Smooth muscle cell (in vitro differentiated cells): ENCODE measurements around the gene CRAT. TPM values are rescaled to one million over a fixed set of nuclear protein-coding genes. Genes with fewer than 3 reads are reported as not detected.
"Not testable (repeated sequence)": the region's sequence is repeated elsewhere in the genome, so short reads cannot be mapped to it uniquely, and the experiment has no call there.

ENCODE experiments used
- DNase-seq: peaks from one replicate; lab custom pipeline; 2025; ENCODE audit not compliant: unreplicated experiment; lab: John Stamatoyannopoulos, UW
- H2AFZ ChIP-seq: fragments of 200-600 bp; sonication (generic); 2 replicates; pipeline ENCODE4 v1.6.0; 2016; ENCODE audit warnings: antibody characterized with exemption, low read depth, mild to moderate bottlenecking
- H3F3A ChIP-seq: fragments of 200-600 bp; sonication (generic); 2 replicates; pipeline ENCODE4 v1.6.0; 2017; ENCODE audit warnings: antibody characterized with exemption, low read depth
- H3K27ac ChIP-seq: fragments of 200-600 bp; sonication (generic); 2 replicates; pipeline ENCODE4 v1.5.1; 2016; ENCODE audit warnings: low read depth, mild to moderate bottlenecking
- H3K27me3 ChIP-seq: fragments of 200-600 bp; sonication (generic); 2 replicates; pipeline ENCODE4 v1.6.1; 2016; ENCODE audit warnings: low read depth, mild to moderate bottlenecking
- H3K36me3 ChIP-seq: fragments of 200-600 bp; sonication (generic); 2 replicates; pipeline ENCODE4 v1.5.1; 2016; ENCODE audit warnings: low read depth
- H3K4me1 ChIP-seq: fragments of 200-600 bp; sonication (generic); 2 replicates; pipeline ENCODE4 v1.5.1; 2016; ENCODE audit warnings: low read depth
- H3K4me2 ChIP-seq: fragments of 200-600 bp; sonication (generic); 2 replicates; pipeline ENCODE4 v1.6.0; 2016; ENCODE audit warnings: mild to moderate bottlenecking
- H3K4me3 ChIP-seq: fragments of 200-600 bp; sonication (generic); 2 replicates; pipeline ENCODE4 v1.5.1; 2016; ENCODE audit warnings: mild to moderate bottlenecking
- H3K79me2 ChIP-seq: fragments of 200-600 bp; sonication (generic); 2 replicates; pipeline ENCODE4 v1.6.0; 2016; ENCODE audit warnings: low read depth, mild to moderate bottlenecking
- H3K9ac ChIP-seq: fragments of 200-600 bp; sonication (generic); 2 replicates; pipeline ENCODE4 v1.6.0; 2016; ENCODE audit warnings: low read depth
- H3K9me3 ChIP-seq: fragments of 200-600 bp; sonication (generic); replicated peaks from 2 replicates; pipeline ENCODE4 v1.5.1; 2016; ENCODE audit warnings: low read depth
- H4K20me1 ChIP-seq: fragments of 200-600 bp; sonication (generic); 2 replicates; pipeline ENCODE4 v1.6.0; 2016; ENCODE audit warnings: low read depth
- CTCF ChIP-seq: fragments of 200-600 bp; sonication (generic); IDR thresholded peaks from 2 replicates; pipeline ENCODE4 v1.5.1; 2017; ENCODE audit warnings: borderline replicate concordance, mild to moderate bottlenecking, antibody characterized with exemption; ENCODE audit not compliant: insufficient read depth, poor library complexity, severe bottlenecking
- WGBS: methylation state at CpG from one replicate; pipeline ENCODE4 v1.1.7; 2016; ENCODE audit warnings: low lambda C conversion rate; 5-methylcytosine and 5-hydroxymethylcytosine counted together
- polyA plus RNA-seq: library from polyadenylated mRNA; unstranded; fragments of >200 nt; fragmentation: Nextera tagmentation; extraction: Ambion mirVana; gene quantifications from 2 replicates; pipeline ENCODE4 v1.2.1, GENCODE V29; 2016
- total RNA-seq: library from RNA; depleted of rRNA; stranded (reverse); fragments of >200 nt; gene quantifications from 2 replicates; pipeline ENCODE4 v1.2.3, GENCODE V29; 2014

The CRAT gene
- total and polyA plus RNA-seq, 2 experiments from 2014 or later: 20.0 to 52.3 TPM

- Histone ChIP-seq H3K79me2 (no peaks in the 10 kb centered on the region), H4K20me1 (peaks cover 4% of the 10 kb centered on the region)
These were observed 16.4 kb upstream of the CRAT start for GRCh38 chr9:129126749-129127618.

GRCh38 chr9:129125478-129125877 is 14.9 kb upstream of the CRAT start:
- H4K20me1 ChIP-seq: peaks cover 13% of the 10 kb centered on the region
- no peak for TF ChIP-seq CTCF
- H3K4me1 ChIP-seq: peaks cover 20% of the 10 kb centered on the region
- H3K4me2 ChIP-seq: no peak overlapping the region
- H3K79me2 ChIP-seq: no peaks in the 10 kb centered on the region
- no peaks in the 10 kb centered on the region for H3F3A ChIP-seq
- H3K9me3 ChIP-seq: no peaks in the 10 kb centered on the region
- H2AFZ ChIP-seq: no peak overlapping the region
- H3K36me3 ChIP-seq: no peaks in the 10 kb centered on the region
- H3K27me3 ChIP-seq: no peaks in the 10 kb centered on the region
- H3K27ac ChIP-seq: no peak overlapping the region
- WGBS: 96% methylated on average over 8 of the region's 8 CpGs
- DNase-seq: no peak
- H3K9ac ChIP-seq: no peak overlapping the region
- no peak overlapping the region for H3K4me3 ChIP-seq

More at GRCh38 chr9:129126749-129127618, 16.4 kb upstream of the CRAT start:
- Histone ChIP-seq H3K27me3 (no peaks in the 10 kb centered on the region), H3F3A (no peaks in the 10 kb centered on the region), H3K27ac (no peak overlapping the region), H3K4me1 (peaks cover 20% of the 10 kb centered on the region), H3K9me3 (no peaks in the 10 kb centered on the region), H3K36me3 (no peaks in the 10 kb centered on the region), H3K9ac (no peak overlapping the region), H3K4me3 (no peak overlapping the region), H2AFZ (no peak overlapping the region), H3K4me2 (no peak overlapping the region)
- no peak for DNase-seq
- 76% methylated on average over 10 of the region's 10 CpGs for WGBS
- TF ChIP-seq CTCF: no peak

- no peak overlapping the region for H3K9ac ChIP-seq
- H4K20me1 ChIP-seq: peaks cover 15% of the 10 kb centered on the region
- no peaks in the 10 kb centered on the region for H3K36me3 ChIP-seq
- no peak overlapping the region for H3K4me3 ChIP-seq
- no peaks in the 10 kb centered on the region for H3F3A ChIP-seq
- no peak overlapping the region for H3K4me2 ChIP-seq
- H3K79me2 ChIP-seq: no peaks in the 10 kb centered on the region
- H3K27ac ChIP-seq: no peak overlapping the region
- no peak overlapping the region for H2AFZ ChIP-seq
- DNase-seq: no peak
- no peak for TF ChIP-seq CTCF
- WGBS: 94% methylated on average over 3 of the region's 3 CpGs
- no peaks in the 10 kb centered on the region for H3K9me3 ChIP-seq
- H3K27me3 ChIP-seq: no peaks in the 10 kb centered on the region
- peaks cover 20% of the 10 kb centered on the region for H3K4me1 ChIP-seq
These were observed 14.0 kb upstream of the CRAT start for GRCh38 chr9:129124506-129125069.

GRCh38 chr9:129122976-129123375 is 12.4 kb upstream of the CRAT start:
- not testable (repeated sequence) for H3K36me3 ChIP-seq, DNase-seq, H3K4me2 ChIP-seq, H3K9ac ChIP-seq, H3K9me3 ChIP-seq, H3K27ac ChIP-seq, H3K4me3 ChIP-seq, H3K27me3 ChIP-seq, H3F3A ChIP-seq, H2AFZ ChIP-seq
- H3K4me1 ChIP-seq: peaks cover 19% of the 10 kb centered on the region
- WGBS: 97% methylated on average over 15 of the region's 15 CpGs
- H3K79me2 ChIP-seq: peaks cover 12% of the 10 kb centered on the region
- H4K20me1 ChIP-seq: peaks cover 30% of the 10 kb centered on the region
